OCI-LY7 (cell line): Measurements from ENCODE around the gene DLX4.

ENCODE experiments used
- CTCF ChIP-seq: fragments of 200-600 bp; sonication (generic); conservative IDR thresholded peaks from 2 replicates; pipeline ENCODE4 v1.5.1; 2014; ENCODE audit warnings: mild to moderate bottlenecking, antibody characterized with exemption, low read length, moderate library complexity, mixed read lengths
- EZH2phosphoT487 ChIP-seq: fragments of 200-600 bp; sonication (generic); IDR thresholded peaks from 2 replicates; pipeline ENCODE4 v1.6.1; 2018; ENCODE audit warnings: low read depth, borderline replicate concordance, mild to moderate bottlenecking, mixed run types, antibody characterized with exemption, low read length, moderate library complexity, mixed read lengths

GRCh38 chr17:49925921-49926320 lies 43.1 kb upstream of the DLX4 start:
- TF ChIP-seq CTCF (no peak), EZH2phosphoT487 (no peak)
